Fibroblast of the aortic adventitia (primary cell): ENCODE measurements around the gene FBXO46. TPM values are rescaled to one million over a fixed set of nuclear protein-coding genes. Genes with fewer than 3 reads are reported as not detected.
"Not testable (repeated sequence)": the region's sequence is repeated elsewhere in the genome, so short reads cannot be mapped to it uniquely, and the experiment has no call there.

Experiments used
- DNase-seq: peaks from one replicate; pipeline ENCODE4 v3.0.0-alpha.2; 2010; ENCODE audit warnings: low read depth
- H3K4me3 ChIP-seq: 2 replicates; pipeline ENCODE4 v1.5.1; 2011; ENCODE audit warnings: low read depth, mild to moderate bottlenecking, control low read depth, low read length, moderate library complexity
- total RNA-seq: library from RNA; depleted of rRNA; stranded (reverse); fragments of >200 nt; gene quantifications from 2 replicates; pipeline ENCODE4 v1.2.3, GENCODE V29; 2012; ENCODE audit warnings: low replicate concordance
- TF ChIP-seq, protein P1 (sequence below): IDR thresholded peaks from 2 replicates; pipeline ENCODE4 v1.5.1; 2011; ENCODE audit warnings: mild to moderate bottlenecking, low read length, control low read depth, inconsistent platforms; ENCODE audit not compliant: insufficient read depth

The FBXO46 gene
- total RNA-seq, 1 donor, result 6.6 TPM

DNA sequence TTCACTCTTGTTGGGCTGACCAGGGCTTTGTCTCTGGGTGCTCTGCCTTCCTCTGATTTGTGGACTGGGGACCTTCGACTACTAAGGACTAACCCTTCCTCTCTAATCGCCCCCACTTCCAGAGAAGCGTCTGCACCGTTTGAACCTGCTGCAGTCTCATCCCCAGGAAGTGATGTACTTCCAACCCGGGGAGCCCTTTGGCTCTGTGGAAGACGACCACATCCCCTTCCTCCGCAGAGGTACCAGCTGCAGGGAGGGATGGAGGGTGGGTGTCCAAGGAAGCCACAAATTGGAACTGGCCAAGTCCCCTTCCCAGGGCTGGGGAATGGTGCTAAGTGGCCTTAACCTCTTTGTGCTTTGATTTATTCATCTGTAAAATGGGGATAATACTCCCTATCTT is 29.0 kb downstream of the FBXO46 start:
- TF ChIP-seq, protein P1, sequence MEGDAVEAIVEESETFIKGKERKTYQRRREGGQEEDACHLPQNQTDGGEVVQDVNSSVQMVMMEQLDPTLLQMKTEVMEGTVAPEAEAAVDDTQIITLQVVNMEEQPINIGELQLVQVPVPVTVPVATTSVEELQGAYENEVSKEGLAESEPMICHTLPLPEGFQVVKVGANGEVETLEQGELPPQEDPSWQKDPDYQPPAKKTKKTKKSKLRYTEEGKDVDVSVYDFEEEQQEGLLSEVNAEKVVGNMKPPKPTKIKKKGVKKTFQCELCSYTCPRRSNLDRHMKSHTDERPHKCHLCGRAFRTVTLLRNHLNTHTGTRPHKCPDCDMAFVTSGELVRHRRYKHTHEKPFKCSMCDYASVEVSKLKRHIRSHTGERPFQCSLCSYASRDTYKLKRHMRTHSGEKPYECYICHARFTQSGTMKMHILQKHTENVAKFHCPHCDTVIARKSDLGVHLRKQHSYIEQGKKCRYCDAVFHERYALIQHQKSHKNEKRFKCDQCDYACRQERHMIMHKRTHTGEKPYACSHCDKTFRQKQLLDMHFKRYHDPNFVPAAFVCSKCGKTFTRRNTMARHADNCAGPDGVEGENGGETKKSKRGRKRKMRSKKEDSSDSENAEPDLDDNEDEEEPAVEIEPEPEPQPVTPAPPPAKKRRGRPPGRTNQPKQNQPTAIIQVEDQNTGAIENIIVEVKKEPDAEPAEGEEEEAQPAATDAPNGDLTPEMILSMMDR, result no peak
- H3K4me3 ChIP-seq, result no peak overlapping the region
- no peak for DNase-seq

DNA sequence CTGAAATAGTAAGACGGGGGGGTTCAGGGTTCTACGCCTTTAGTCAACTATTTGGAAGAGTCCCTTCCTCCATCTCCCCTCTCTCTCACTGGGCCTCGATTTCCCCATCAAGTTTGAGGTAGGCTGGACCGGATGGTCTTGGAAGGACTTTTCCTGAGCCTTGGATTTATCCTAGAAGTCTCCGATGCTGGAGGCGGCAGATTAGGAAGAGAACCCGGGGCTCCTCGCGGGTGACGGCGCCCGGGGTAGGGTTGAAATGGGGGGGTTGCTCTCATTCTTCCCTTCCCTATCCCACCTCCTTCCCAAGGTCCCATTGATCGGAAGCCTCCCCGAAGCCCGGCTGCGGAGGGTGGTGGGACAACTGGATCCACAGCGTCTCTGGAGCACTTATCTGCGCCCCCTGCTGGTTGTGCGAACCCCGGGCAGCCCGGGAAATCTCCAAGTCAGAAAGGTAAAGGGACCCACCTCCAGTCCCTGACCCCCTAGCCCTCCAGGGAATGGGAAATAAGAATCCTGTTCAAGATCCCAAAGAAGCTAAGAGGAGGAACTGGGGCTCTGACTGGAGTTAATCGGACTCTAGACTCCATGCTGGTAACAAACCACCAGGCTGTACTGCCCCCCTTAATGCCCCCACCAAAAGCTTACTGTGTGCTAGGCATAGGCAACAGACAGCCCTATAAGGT is 37.4 kb downstream of the FBXO46 start:
- TF ChIP-seq, protein P1, result peak; percentile 95
- H3K4me3 ChIP-seq, result peak overlapping the region; percentile 96
- peak; percentile 68 for DNase-seq

DNA sequence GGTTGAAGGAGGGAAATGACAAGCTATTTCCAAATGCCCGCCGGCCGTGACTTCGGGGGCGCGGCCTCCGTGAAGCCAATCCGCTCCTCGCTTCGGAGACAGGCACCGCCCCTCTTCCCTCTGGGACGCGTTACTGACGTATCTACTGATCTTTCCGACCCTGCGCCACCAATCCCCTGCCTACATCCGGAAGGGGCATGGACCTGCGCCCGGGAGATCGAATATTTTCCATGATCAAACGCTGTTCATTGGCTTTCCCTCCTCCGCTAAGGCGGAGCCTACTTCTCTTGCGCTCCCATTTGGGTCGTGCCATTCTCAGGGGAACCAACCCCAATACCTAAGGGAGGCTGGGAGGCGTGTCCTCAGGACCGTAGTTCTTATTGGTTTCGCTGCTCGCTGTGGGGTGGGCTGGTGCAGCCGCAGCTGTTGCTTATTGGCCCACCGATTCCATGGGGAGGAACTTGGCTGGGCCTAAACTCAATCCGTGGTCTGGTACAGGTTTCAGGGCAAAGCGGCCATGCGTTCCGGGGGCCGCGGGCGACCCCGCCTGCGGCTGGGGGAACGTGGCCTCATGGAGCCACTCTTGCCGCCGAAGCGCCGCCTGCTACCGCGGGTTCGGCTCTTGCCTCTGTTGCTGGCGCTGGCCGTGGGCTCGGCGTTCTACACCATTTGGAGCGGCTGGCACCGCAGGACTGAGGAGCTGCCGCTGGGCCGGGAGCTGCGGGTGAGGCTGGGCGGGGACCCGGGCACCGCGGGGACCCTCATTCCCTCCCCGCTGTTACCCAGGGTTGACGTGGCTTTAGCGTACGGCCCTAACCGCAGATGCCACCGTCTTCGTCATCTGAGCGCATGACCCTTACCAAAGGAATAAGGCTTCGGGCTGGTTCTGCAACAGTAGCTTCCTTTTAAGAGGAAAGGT is 38.2 kb downstream of the FBXO46 start, which contains the start of gene QPCTL:
TSS of gene QPCTL (plus strand) at position 480 of the 919 bp plus-strand sequence. CDS start at position 518, 38 bp downstream.
- DNase-seq, result peak; percentile 99
- TF ChIP-seq, protein P1, result no peak
- peak within 1 kb of the TSS; percentile 96 for H3K4me3 ChIP-seq

DNA sequence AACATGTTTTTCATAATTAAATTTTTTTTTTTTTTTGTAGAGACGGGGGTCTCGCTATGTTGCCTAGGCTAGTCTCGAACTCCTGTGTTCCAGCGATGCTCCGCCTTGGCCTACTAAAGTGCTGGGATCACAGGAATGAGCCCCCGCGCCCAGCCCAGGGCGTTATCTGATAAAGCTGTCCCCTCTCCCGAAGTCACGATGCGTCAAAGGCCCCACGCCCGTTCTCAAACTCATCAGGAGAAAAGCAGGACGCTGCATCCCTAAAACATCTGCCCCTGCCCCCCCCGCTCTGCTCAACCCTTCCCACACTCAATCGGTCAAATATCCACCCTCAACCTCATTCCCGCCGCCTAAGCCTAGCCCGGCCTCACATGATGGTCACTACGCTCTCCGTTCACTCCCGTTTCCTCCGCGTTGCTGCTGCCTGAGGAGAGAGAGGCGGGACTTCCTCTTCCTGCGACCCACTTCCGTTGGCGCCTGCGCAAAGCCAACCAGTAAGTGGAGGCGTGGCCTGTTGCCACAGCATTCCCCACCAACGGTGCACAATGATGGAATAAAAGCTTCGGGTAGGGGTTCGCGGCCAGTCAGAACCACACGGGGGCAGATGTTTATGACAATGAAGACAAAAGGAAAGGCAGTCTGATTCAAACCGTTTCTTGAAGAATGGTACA is 39.0 kb downstream of the FBXO46 start, which contains the start of gene SNRPD2:
TSS of gene SNRPD2 (minus strand) at position 438 of the 671 bp plus-strand sequence. CDS start at position 373, 65 bp downstream.
- H3K4me3 ChIP-seq, result peak within 1 kb of the TSS; percentile 96
- peak; percentile 95 for DNase-seq
- TF ChIP-seq, protein P1, result no peak

DNA sequence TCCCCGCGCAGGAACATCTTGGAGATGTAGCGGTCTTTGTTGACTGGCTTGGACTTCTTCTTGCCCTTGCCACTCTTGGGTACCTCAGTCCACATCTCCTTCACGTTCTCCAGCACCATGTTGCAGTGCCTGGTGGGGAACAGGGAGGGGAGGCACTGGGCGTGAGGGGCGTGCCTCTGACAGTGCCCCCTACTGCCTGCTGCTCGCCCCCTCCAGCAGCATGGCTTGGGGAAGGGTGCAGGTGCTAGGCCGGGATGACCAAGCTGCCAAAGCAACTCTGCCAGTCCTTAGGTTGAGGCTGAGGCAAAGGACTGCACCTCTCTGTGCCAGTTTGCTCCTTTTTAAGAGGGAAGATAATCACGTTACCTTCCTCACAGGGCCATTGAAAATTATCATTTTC is 43.1 kb downstream of the FBXO46 start:
- DNase-seq, result no peak
- TF ChIP-seq, protein P1, result no peak
- H3K4me3 ChIP-seq, result no peak overlapping the region

DNA sequence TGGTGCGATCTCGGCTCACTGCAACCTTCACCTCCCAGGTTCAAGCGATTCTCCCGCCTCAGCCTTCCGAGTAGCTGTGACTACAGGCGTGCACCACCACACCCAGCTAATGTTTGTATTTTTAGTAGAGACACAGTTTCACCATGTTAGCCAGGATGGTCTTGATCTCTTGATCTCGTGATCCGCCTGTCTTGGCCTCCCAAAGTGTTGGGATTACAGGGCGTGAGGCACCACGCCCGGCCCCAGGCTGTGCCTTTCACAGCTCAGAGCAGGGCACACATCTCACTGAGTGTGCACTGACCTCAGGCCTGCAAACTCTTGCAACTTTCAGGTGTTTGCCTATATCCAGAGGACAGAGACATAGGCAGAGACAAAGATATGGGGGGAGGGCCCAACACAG is 45.7 kb downstream of the FBXO46 start:
- not testable (repeated sequence) for H3K4me3 ChIP-seq, DNase-seq

DNA sequence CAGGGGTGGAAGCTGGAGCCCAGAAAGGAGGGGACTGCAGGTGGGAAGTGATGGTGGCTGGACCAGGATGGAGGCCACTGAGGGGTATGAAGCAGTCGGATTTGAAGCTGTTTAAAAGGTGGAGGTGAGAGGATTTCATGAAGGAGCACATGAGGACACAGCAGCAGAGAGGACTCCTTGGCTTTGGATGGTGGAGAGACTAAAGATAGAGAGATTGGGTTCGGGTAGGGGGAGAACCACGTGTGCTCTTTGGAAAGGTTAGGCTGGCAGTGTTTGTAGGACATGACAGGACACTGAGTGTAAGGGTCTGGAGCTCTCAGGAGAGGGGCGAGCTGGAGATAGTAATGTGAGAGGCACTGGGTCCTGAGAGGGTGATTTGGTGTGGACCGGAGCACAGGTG is 47.8 kb downstream of the FBXO46 start:
- no peak overlapping the region for H3K4me3 ChIP-seq
- no peak for DNase-seq
- TF ChIP-seq, protein P1, result no peak
